GM10266 (cell line): ENCODE results near the gene ERCC1.

Experiments used
- DNase-seq: peaks from one replicate; pipeline ENCODE4 v3.0.0; 2012; ENCODE audit errors: extremely low spot score
- TF ChIP-seq, protein P1 (sequence below): IDR thresholded peaks from 2 replicates; pipeline ENCODE4 v1.5.1; 2012; ENCODE audit warnings: mild to moderate bottlenecking, low read depth; ENCODE audit not compliant: control insufficient read depth, insufficient read depth; ENCODE audit errors: missing control alignments

Gene ERCC1

DNA sequence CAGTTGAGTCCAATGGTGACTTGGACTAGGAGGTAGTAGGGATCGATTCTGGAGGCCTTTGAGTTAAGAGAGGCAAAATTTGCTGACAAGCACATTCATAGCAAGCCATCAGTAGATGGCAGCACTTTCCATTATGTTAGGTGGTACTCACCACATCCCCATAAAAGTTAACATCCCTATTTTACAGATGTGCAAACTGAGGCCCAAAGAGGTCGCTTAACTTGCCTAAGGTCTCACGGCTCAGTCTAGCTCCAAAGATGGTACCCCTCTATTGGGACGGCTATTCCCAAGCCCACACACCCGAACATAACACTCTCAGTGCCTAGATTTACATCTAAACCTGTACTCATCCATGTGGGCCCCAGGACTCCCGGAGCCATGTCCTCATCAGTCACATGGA lies 22.6 kb upstream of the ERCC1 start:
- DNase-seq: peak; percentile 66
- TF ChIP-seq, protein P1, sequence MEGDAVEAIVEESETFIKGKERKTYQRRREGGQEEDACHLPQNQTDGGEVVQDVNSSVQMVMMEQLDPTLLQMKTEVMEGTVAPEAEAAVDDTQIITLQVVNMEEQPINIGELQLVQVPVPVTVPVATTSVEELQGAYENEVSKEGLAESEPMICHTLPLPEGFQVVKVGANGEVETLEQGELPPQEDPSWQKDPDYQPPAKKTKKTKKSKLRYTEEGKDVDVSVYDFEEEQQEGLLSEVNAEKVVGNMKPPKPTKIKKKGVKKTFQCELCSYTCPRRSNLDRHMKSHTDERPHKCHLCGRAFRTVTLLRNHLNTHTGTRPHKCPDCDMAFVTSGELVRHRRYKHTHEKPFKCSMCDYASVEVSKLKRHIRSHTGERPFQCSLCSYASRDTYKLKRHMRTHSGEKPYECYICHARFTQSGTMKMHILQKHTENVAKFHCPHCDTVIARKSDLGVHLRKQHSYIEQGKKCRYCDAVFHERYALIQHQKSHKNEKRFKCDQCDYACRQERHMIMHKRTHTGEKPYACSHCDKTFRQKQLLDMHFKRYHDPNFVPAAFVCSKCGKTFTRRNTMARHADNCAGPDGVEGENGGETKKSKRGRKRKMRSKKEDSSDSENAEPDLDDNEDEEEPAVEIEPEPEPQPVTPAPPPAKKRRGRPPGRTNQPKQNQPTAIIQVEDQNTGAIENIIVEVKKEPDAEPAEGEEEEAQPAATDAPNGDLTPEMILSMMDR: peak; percentile 59

DNA sequence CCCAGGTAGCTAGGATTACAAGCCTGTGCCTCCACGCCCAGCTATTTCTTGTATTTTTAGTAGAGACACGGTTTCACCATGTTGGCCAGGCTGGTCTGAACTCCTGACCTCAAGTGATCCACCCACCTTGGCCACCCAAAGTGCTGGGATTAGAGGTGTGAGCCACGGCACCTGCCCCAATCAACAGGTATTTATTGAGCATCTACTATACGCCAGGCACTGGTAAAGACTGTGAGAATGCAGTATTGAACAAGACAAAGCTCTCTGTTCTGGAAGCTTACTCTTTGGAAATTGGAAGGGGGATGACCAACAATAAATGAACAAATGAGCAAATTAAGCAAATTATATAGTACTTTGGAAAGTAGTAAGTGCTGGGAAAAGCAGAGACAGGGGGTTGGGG lies 21.4 kb upstream of the ERCC1 start:
- TF ChIP-seq, protein P1: no peak
- no peak for DNase-seq

DNA sequence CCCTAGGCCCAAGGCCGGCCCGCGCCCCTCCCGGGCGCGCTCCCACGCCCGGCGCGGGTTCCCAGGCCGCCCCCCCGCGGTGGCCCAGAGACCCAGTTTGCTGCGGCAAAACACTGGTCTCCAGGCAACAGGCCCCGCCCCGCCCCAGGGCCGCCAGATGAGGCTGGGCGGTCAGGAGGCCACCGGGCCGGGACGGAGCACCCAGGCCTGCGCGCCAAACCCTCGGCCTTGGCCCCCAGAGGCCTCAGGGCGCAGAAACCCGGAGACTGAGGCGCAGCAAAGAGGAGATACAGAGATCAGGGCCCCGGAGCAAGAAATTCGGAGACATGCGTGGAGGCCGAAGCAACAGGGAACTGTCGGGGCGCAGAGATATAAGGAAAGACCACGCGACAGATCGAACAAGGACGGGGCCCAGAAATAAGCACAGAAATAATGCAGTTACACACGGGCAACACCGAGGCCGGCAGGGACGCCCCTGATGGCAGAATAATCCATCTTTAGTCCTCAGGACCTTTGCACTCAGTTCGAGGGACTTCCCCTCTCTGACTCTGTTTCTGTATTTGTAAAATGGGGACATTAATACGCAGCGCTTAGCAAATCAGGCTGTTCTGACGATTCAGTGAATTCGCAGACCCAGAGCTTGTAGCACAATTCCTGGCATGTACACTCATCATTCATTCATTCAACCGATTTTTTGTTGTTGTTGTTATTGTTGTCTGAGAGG lies 20.8 kb upstream of the ERCC1 start:
- peak; percentile 96 for DNase-seq
- TF ChIP-seq, protein P1: peak; percentile 34

DNA sequence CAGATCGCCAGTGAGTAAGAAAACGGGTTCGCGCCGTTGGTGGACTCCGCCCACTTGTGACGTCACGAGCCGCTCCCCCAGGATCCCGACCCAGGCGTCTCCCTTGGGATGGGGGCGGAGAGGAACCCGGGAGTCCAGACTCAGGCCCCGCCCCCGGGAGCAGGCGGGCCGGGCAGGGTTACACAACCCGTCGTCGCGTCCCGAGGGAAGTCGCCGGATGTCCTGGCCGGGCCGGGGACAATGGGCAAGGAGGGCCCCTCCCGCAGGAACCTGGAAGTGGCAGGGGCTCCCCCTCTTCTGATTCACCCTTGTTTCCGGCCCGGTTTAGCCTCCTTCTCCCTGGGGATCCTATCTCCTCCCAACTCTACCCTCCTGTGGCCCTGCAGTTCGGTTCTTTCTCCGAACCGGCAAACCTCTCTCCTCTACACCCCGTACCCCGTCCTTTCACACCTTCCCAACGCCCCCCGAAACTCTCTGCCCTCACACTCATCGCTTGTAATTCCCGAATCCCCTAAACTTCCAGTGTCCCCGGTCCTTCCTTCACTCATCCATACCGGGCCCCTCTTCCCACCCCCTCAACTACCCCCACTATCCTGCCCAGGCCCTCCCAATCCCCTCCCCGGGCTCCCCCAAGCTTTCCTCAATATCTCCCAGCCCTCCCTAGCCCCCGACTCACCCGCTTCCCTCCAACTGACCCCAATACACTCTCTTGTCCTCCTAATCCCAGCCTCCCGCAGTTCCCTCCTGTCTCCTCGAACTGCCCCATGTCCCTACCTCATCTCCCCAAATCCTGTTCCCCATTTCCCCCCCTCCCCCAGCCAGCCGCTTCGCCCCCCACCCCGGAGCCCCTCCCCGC lies 20.0 kb upstream of the ERCC1 start:
- DNase-seq: peak; percentile 85
- TF ChIP-seq, protein P1: no peak

DNA sequence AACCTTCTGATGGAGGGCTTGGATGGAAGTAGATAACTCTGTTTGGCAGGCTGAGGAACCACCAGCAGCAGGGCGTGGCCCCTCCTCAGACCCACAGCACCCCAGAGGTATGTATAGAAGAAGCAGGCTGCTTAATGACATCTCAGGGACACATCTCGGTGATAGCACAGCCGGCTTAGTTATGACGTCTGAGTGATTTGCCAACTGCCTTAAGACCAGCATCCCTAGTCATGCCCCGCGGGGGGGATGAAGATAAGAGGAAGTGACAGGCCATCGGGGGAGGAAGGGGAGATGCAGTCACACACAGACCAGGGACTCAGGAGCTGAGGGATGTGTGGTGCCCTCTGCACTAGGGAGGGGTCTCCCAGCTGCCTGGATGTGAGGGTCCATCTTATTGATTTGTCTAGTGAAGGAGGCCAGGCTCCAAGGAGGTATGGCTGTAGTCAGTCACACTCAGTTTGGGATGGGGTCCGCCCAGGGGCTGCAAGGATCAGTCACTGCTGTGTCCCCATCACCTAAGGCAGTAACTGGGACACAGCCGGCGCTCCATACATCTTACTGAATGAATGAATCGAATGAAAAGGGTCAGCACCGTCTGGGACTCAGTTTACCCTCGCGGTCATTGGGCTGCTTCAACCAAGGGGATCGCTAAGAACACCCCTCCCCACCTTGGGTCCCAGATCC lies 19.2 kb upstream of the ERCC1 start:
- TF ChIP-seq, protein P1: no peak
- DNase-seq: peak; percentile 47

DNA sequence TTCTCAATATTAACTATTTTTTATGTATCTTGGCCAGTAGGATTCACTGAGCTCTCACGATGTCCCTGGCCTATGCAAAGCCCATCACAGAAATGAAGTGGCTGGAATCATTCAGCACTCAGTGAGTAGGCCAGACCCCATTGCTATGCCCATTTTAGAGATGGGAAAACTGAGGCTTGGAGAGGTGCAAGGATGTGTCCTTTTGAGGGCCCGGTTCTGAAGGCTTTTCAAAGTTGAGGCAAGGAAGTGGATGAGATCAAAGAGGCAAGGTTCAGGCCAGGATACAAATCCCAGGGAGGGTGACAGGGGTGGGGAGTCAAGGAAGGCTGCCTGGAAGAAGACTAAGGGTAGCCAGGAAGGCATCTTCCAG lies 18.7 kb upstream of the ERCC1 start:
- TF ChIP-seq, protein P1: no peak

More for the DNA sequence above, 18.7 kb upstream of the ERCC1 start:
- DNase-seq: no peak
